Endodermal cell (in vitro differentiated cells): ENCODE data around the gene VIPR2. TPM values are rescaled to one million over a fixed set of nuclear protein-coding genes. Genes with fewer than 3 reads are reported as not detected.

Experiments
- DNase-seq: peaks from one replicate; pipeline ENCODE4 v3.0.0-alpha.2; 2017
- H3K27ac ChIP-seq: 2 replicates; pipeline ENCODE4 v1.5.1; 2013; ENCODE audit warnings: mild to moderate bottlenecking, low read depth, low read length, moderate library complexity
- H3K27me3 ChIP-seq: 2 replicates; pipeline ENCODE4 v1.6.1; 2013; ENCODE audit warnings: mild to moderate bottlenecking, low read length, moderate library complexity; ENCODE audit not compliant: insufficient read depth, control insufficient read depth, poor library complexity, severe bottlenecking
- H3K36me3 ChIP-seq: 2 replicates; pipeline ENCODE4 v1.7.0; 2013; ENCODE audit warnings: mild to moderate bottlenecking, low read length, moderate library complexity; ENCODE audit not compliant: control insufficient read depth, insufficient read depth
- H3K4me1 ChIP-seq: one replicate; pipeline ENCODE4 v1.7.0; 2013; ENCODE audit warnings: low read length; ENCODE audit not compliant: control insufficient read depth, insufficient read depth
- H3K4me3 ChIP-seq: 2 replicates; pipeline ENCODE4 v1.5.1; 2013; ENCODE audit warnings: mild to moderate bottlenecking, low read length, moderate library complexity
- H3K9ac ChIP-seq: 2 replicates; pipeline ENCODE4 v1.6.1; 2013; ENCODE audit warnings: mild to moderate bottlenecking, low read length, moderate library complexity; ENCODE audit not compliant: poor library complexity, severe bottlenecking; ENCODE audit errors: extremely low read depth
- H3K9me3 ChIP-seq: 2 replicates; pipeline ENCODE4 v1.6.1; 2013; ENCODE audit warnings: mild to moderate bottlenecking, low read length, moderate library complexity; ENCODE audit not compliant: control insufficient read depth
- H3K27ac Mint-ChIP-seq: 2 replicates; pipeline ENCODE4 v1.8.0; 2020; ENCODE audit warnings: mixed read lengths
- H3K27me3 Mint-ChIP-seq: 2 replicates; pipeline ENCODE4 v1.8.0; 2021; ENCODE audit warnings: mild to moderate bottlenecking, mixed read lengths; ENCODE audit not compliant: insufficient read depth
- H3K36me3 Mint-ChIP-seq: 2 replicates; pipeline ENCODE4 v1.8.0; 2020; ENCODE audit warnings: low read depth, mixed read lengths
- H3K4me1 Mint-ChIP-seq: 2 replicates; pipeline ENCODE4 v1.8.0; 2020; ENCODE audit warnings: mixed read lengths
- H3K4me3 Mint-ChIP-seq: 2 replicates; pipeline ENCODE4 v1.8.0; 2020; ENCODE audit warnings: mild to moderate bottlenecking, moderate library complexity, mixed read lengths
- H3K9me3 Mint-ChIP-seq: 2 replicates; pipeline ENCODE4 v1.8.0; 2020; ENCODE audit warnings: mild to moderate bottlenecking, mixed read lengths
- WGBS, 2 experiments: methylation state at CpG; one replicate each; pipeline versions ENCODE4 v1.1.5 to v1.1.7; 2013; ENCODE audit warnings: missing lambda C conversion rate in 2 of 2, mixed read lengths in 1 of 2; ENCODE audit not compliant: insufficient coverage in 1 of 2, insufficient read length in 1 of 2; 5-methylcytosine and 5-hydroxymethylcytosine counted together
- total RNA-seq, 2 donors: library from RNA; stranded (reverse); fragmentation: NEBNext Ultra II Directional in 1 of 2; extraction: Animal tissue kit (Norgen Biotek cat#: 25700) in 1 of 2; gene quantifications; 2 replicates in 1 of 2; 3 replicates in 1 of 2; pipeline ENCODE4 v1.2.1, GENCODE V29; 2021
- TF ChIP-seq, protein P1 (sequence below): fragments of 200-600 bp; sonication (generic); conservative IDR thresholded peaks from 2 replicates; pipeline ENCODE4 v1.5.0; 2021; ENCODE audit warnings: antibody characterized with exemption, mild to moderate bottlenecking

The VIPR2 gene
- total RNA-seq, 2 donors from 2014 or later = 0.64 to 1.8 TPM

DNA sequence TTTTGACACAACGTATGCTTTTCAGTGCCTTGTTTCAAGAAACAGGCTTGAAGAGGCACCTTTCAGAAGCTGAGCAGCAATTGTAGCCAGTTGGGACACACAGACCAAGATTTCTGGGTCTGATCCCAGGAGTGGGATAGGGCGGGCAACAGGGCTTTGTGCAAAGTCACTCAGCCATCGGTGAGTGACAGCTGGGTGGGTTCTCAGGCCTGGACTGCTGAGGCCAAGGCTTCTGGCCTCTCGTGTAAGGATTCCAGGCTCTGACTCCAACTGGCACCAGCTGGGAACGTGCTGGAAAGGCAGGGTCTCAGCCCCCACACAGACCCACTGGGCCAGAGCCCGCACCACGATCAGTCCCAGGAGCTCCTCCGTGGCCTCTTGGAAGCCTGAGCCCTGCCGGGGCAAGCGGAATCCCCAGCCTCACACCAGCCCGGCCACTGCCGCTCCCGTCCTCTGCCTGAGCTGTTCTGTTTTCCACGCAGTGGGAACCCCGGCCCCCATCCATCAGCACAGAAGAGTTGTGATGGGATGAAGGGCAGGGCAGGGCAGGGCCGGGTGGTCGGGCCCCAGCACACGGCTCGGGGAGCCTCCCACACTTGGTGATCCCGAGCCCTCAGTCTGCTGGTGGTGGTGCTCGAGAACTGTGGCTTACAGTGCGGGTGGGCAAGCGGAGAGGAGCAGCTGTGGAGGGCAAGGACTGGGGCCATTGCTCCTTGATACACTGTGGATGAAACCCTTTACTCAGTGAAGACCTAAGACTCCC, 46.8 kb downstream of the VIPR2 start:
- Histone ChIP-seq H3K27ac (no peak overlapping the region), H3K27me3 (no peaks in the 10 kb centered on the region), H3K9ac (no peak overlapping the region), H3K9me3 (peaks cover 8% of the 10 kb centered on the region), H3K36me3 (no peaks in the 10 kb centered on the region), H3K4me3 (no peak overlapping the region), H3K4me1 (no peaks in the 10 kb centered on the region)
- H3K4me3 Mint-ChIP-seq = no peak overlapping the region
- TF ChIP-seq, protein P1, sequence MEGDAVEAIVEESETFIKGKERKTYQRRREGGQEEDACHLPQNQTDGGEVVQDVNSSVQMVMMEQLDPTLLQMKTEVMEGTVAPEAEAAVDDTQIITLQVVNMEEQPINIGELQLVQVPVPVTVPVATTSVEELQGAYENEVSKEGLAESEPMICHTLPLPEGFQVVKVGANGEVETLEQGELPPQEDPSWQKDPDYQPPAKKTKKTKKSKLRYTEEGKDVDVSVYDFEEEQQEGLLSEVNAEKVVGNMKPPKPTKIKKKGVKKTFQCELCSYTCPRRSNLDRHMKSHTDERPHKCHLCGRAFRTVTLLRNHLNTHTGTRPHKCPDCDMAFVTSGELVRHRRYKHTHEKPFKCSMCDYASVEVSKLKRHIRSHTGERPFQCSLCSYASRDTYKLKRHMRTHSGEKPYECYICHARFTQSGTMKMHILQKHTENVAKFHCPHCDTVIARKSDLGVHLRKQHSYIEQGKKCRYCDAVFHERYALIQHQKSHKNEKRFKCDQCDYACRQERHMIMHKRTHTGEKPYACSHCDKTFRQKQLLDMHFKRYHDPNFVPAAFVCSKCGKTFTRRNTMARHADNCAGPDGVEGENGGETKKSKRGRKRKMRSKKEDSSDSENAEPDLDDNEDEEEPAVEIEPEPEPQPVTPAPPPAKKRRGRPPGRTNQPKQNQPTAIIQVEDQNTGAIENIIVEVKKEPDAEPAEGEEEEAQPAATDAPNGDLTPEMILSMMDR = no peak
- H3K9me3 Mint-ChIP-seq = peaks cover 24% of the 10 kb centered on the region
- H3K36me3 Mint-ChIP-seq = peaks cover 15% of the 10 kb centered on the region
- 89 to 91% methylated on average over 8 to 23 of the region's 23 CpGs for WGBS, 2 experiments
- peak; percentile 36 for DNase-seq
- H3K27me3 Mint-ChIP-seq = no peaks in the 10 kb centered on the region
- peaks cover 6% of the 10 kb centered on the region for H3K4me1 Mint-ChIP-seq
- H3K27ac Mint-ChIP-seq = no peak overlapping the region

DNA sequence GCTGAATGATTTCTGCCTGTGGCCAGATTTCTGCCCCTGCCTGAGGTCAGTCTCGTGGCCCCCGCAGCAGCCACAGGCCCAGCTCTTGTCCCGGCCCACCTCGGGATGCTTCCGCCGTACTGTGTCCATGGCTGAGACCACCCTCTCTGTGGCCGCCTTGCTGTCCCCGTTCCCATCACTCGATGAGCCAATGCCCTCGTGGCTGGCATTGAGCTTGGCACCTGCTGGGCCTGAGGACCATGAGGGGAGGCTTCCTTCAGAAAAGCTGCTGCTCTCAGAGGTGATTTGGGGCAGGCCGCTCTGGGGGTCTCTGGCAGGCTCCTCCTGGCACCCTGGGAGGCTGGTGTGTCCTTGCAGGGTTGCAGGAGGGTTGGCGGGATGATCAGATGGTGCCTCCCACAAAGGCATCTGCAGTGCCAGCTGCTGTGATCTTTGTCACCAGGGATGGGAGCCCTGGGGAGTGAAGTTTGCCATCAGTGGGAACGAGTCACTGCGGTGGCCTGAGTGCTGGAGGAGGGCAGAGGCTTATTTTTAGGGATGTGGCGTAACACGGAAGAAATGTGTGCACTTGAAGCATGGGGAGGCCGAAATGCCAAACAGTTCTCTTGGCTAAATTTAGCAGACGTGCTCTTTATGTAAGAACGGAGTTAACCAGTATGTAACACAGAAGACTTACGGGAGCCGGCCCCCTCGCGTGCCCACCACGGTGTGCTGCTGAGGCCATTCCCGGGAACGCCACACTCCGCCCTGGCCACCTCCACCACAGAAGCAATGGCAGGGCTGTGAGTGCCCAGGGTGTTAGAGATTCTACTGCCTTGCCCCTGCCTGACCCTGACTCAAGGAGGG, 47.7 kb downstream of the VIPR2 start:
- H3K27ac ChIP-seq = no peak overlapping the region
- H3K4me3 Mint-ChIP-seq = no peak overlapping the region
- DNase-seq = peak; percentile 27
- no peaks in the 10 kb centered on the region for H3K4me1 ChIP-seq
- H3K4me3 ChIP-seq = no peak overlapping the region
- H3K36me3 Mint-ChIP-seq = peaks cover 10% of the 10 kb centered on the region
- H3K9ac ChIP-seq = no peak overlapping the region
- no peaks in the 10 kb centered on the region for H3K36me3 ChIP-seq
- H3K9me3 ChIP-seq = peaks cover 3% of the 10 kb centered on the region
- no peaks in the 10 kb centered on the region for H3K27me3 Mint-ChIP-seq
- TF ChIP-seq, protein P1 = no peak
- H3K27ac Mint-ChIP-seq = no peak overlapping the region
- peaks cover 17% of the 10 kb centered on the region for H3K9me3 Mint-ChIP-seq
- 89 to 99% methylated on average over 10 to 27 of the region's 27 CpGs for WGBS, 2 experiments
- H3K4me1 Mint-ChIP-seq = peaks cover 6% of the 10 kb centered on the region
- no peaks in the 10 kb centered on the region for H3K27me3 ChIP-seq

DNA sequence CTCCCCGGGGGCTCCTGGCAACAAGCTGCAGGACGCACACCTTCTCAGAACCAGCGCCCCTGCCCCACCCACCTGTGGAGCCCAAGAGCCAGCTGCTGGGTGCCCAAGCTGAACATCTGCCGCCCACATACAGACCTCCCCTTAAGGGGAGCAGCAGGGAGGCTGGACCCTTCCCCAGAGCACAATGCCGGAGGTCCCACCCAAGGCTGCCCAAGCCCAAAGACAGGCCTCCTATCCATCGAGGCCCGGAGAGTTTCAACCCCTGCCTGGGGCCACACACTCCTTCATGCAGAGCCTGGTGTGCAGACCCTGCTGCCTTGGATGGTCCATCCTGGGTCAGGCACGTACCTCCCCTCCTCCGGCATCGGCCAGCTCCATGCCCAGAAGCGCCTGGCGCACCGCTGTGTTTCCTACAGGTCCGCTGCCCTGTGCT, 48.7 kb downstream of the VIPR2 start:
- H3K9me3 ChIP-seq = no peaks in the 10 kb centered on the region
- WGBS, 2 experiments = 91 to 92% methylated on average over 8 to 14 of the region's 14 CpGs
- H3K4me3 ChIP-seq = no peak overlapping the region
- H3K4me1 Mint-ChIP-seq = peaks cover 6% of the 10 kb centered on the region
- peak; percentile 38 for DNase-seq
- TF ChIP-seq, protein P1 = no peak
- H3K4me3 Mint-ChIP-seq = no peak overlapping the region
- no peaks in the 10 kb centered on the region for H3K36me3 ChIP-seq
- no peak overlapping the region for H3K27ac Mint-ChIP-seq
- peaks cover 5% of the 10 kb centered on the region for H3K36me3 Mint-ChIP-seq
- no peak overlapping the region for H3K9ac ChIP-seq
- H3K9me3 Mint-ChIP-seq = peaks cover 11% of the 10 kb centered on the region
- no peaks in the 10 kb centered on the region for H3K4me1 ChIP-seq
- no peak overlapping the region for H3K27ac ChIP-seq
- H3K27me3 ChIP-seq = no peaks in the 10 kb centered on the region
- no peaks in the 10 kb centered on the region for H3K27me3 Mint-ChIP-seq
